GM12872 (cell line): ENCODE measurements around the gene TERT.

Source experiments
- CTCF ChIP-seq: IDR thresholded peaks from 3 replicates; pipeline ENCODE4 v1.5.1; 2011; ENCODE audit warnings: low read depth, mild to moderate bottlenecking, low read length, moderate library complexity; ENCODE audit not compliant: insufficient read depth

The TERT gene

GRCh38 chr5:1315018-1315708, 20.3 kb upstream of the TERT start:
- TF ChIP-seq CTCF, result no peak

- TF ChIP-seq CTCF, result no peak
Observed at GRCh38 chr5:1314564-1314982, 19.7 kb upstream of the TERT start.

GRCh38 chr5:1312993-1313833, 18.3 kb upstream of the TERT start:
- TF ChIP-seq CTCF, result no peak

- no peak for TF ChIP-seq CTCF
Observed at GRCh38 chr5:1312206-1312605, 17.3 kb upstream of the TERT start.

GRCh38 chr5:1311439-1312055, 16.7 kb upstream of the TERT start:
- TF ChIP-seq CTCF, result no peak

GRCh38 chr5:1310118-1310517, 15.2 kb upstream of the TERT start:
- no peak for TF ChIP-seq CTCF

GRCh38 chr5:1304033-1304432, 9.2 kb upstream of the TERT start:
- TF ChIP-seq CTCF, result no peak
